Activated T-cell treated with anti-CD3 and anti-CD28 coated beads, Interleukin-2, amount 50 U/mL, for 48 hours (primary cell): ENCODE measurements around the gene ELP4.
A peak's percentile ranks its signal among the peaks of the same experiment; 100 is the strongest.

ENCODE experiments used
- DNase-seq, 2 experiments: peaks; one replicate each; pipeline ENCODE4 v3.0.0-alpha.2; 2020

Gene ELP4

DNA sequence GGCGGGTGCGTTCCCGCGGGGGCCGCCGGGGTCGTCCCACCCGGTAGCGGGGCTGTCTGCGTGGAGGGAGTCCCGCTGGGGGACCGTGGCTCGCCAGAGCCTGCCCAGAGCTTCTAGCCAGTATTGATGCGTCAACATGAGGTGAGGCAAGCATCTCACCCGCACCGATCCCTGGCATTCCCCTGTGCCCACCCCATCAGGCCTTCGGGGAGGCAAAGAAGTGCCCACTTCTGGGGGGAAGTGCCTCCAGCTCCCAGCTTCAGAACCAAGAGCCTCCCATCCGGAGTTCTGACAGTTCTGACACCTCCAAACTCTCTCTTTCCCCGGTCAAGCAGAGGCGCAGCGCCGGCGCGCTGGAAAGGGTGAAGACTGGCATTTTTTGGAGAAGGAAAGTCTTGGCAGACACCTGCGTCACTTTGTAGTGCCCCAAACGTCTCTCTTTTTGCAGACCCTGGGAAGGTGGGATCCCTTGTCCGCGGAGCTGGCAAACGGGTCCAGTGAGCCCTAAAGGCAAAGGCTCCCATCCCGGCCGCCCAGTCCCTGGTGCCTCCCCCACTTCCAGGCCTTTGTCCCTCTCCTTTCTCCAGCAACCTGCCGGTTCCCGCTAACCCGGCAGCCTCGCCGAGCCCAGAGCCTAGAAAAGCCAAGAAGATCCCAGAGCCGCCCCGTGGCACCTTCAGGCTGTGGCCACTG, 304.8 kb downstream of the ELP4 start:
- DNase-seq, result peak; percentile 37 to 39

DNA sequence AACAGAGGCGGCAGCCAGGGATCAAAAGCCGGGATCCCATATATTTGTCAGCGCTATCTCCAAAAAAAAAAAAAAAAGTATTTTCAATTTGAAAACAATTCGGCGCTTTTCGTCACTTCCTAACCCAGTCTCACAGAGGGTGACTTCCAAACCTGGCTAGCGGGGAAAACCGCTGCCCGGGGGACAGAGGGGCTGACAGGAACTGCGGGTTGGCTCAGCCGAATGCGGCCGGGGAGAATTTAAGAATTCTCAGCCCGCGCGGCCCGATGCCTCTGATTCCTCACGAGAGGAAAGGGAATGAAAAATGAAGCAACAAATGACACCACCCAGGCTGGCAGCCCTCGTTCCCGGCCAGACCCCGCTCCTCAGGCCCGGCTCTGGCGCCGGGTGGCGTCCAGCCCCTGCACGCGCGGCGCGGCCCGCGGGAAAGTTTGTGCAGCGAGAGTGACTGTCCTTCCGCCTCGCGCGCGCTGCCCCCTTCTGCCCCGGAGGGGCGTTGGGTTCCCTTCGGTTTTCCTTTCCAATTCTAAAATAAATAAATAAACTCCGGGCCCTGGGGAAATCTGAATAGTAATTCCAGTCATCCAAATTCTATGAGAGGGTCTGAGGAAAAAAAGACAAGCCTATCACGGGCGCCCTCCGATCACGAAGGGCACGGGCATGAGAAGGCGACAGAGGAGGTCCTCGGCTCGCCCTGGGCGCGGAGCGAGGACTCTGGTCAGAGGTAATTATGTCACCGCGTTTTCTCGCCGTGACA, 306.3 kb downstream of the ELP4 start:
- DNase-seq, result peak; percentile 33 to 34

DNA sequence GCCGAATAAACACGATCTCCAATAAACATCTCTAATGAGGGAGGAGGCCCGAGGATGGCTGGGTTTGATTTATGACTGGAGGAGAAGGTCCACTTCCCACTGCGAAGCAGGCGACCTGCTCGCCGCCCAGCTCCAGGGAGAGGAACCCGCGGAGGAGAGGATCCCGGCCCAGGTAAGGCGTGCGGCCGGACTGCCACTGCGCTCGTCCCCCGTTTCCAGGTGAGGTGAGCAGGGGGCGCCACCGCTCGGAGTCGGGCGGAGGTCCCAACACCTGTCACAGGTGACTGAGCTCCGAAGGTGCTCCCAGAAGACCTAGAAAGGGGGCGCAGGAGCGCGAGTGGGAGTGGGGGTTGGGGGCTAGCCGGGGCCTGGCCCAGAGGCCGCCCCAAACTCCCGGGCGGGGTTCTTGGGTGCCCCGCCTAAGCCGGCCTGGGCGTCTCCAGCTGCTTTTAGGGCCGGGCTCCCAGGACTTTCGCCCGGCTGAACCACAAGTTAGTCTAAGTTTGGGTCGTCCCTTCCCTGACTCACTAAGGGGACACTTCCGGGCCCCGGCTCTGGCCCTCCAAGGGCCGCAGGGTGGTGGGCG, 307.0 kb downstream of the ELP4 start:
- DNase-seq, result peak in 1 of 2 experiments; percentile 30

DNA sequence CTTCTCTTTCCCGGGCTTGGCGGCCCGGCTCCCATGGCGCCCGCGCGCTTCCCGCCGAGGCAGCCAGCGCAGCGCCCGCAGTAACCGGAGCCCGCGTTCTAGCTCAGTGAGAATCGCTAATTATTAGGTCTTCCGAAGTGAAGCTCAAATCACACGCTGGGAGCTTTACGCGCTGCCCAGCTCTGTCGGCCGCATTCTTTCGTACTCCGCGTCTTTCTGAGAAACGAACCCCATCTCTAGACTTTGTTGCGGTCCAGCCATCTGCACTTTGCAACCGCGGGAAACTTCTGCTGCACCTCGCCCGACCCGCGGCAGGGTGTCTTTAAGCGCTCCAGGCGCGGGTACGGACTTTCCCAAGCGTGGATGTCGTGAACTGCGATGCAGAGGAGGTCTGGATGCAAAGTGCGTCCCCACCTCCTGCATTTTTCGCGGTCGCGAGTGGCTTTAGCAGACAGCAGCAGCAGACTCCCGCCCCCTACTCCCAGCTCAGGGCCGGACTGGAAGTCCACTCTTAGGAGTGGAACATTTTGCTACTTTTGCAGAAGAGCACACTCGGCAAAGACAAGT, 307.6 kb downstream of the ELP4 start:
- DNase-seq, result peak; percentile 29 to 48

DNA sequence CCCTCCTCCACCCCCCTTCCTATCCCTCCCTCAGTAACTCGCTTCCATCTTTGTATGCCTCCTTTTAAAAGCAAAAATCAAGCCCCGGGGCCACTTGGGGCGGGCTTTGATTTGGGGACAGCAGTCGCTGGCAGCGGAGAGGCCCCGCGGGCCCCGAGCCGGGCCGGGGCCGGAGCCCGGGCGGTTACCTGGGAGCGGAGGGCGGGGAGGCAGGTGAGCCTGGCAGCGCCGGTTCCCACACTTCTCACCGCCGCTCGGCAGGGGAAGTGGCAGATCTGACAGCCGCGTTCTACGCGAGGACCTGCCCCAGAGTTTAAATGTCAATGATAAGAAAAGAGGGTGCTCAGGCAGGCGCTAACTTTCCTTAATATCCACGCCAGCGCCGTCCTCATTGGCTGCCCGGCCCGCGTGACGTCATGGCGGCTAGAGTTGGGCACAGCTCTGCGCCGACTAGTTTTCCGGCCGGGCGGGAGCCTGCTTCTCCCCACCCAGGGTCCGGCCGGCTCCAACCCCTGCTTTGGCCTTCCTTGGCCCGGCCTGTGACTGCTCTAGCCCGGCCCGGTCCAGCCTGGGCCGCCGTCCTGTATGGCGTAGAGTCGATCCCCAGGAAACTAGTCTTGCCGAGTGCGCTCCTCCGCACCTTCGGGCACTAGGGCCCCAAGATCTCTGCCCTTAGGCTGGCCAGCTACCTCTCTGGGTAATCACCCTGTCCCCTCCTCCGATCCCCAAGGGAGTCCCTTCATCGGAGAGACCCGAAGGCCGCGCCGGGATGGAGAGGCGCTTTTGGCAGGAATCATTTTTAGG, 308.3 kb downstream of the ELP4 start:
- peak in 1 of 2 experiments; percentile 39 for DNase-seq

DNA sequence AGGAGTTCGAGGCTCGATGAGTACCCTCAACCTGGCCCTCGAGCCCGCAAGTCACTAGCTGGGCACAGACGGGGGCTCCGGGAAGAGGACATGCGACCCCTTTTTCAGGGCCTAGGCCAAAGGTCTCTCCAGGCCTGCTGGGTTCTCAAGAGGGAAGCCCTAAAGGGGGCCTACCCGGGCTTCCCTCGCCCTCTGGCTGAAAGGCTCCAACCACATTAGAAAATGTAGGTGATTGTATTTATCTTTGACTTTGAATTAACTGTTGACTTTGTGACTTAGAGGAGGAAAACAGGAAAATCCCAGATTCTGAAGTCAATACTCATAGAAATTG, 308.8 kb downstream of the ELP4 start:
- DNase-seq, result peak in 1 of 2 experiments; percentile 23

DNA sequence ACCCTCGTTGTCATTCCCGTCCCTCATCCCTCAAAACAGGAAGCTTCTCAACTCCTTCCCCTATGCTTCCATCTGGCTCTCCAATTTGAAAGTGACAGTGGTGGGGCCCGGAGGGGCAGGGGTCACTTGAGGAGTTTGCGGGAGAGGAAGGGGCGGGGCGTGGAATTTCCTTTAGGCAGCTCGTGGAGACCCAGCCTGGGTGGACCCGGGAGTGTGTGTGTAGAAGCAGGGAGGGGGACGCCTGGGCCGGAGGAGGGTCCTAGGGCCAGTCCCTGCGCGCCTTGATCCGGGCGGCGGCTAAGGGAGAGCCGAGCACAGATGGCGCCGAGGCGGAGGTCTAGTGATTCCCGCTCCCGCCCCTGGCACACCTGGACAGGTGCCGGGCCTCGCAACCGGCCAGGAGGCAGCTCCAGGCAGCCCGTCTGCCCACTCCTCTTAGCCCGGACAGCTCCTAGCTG, 309.3 kb downstream of the ELP4 start:
- no peak for DNase-seq

DNA sequence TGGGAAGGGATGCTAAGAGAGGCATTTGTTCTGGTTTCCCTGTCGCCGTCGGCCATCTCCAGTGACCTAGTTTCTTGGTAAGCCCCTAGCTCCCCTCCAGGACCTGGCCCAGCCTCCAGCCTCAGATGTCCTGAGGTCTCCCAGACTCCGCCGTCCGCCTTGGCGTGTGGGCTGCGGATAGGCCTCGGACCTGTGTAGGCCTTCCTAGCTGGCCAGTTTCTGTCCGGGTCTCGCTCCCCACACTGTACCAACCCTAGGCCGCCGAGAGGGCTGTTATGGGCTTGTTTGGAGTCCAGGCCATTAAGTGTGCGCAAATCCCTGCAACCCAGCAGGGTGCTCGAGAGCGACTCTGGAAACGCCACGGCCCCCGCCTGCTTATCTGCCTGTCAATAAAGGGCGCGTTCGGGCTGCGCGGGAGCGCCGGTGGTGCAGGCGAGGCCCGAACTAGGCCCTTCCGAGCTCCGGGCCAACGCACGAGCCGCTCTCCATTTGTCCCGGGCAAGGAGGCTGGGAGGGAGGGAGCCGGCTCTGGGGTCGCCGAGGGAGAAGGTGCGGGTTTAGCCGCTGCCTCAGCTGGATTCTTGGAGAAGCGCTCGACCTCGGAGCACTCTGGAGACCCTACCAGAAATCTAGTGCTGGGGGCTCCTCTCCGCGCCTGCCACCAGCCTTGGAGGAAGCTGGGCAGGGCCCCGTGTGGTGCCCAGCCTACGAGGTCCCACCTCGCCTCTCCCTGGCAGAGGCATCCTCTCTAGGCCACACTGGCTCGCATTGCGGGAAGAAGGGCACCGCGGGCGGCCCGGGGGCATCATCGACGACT, 310.3 kb downstream of the ELP4 start:
- peak in 1 of 2 experiments; percentile 27 for DNase-seq

DNA sequence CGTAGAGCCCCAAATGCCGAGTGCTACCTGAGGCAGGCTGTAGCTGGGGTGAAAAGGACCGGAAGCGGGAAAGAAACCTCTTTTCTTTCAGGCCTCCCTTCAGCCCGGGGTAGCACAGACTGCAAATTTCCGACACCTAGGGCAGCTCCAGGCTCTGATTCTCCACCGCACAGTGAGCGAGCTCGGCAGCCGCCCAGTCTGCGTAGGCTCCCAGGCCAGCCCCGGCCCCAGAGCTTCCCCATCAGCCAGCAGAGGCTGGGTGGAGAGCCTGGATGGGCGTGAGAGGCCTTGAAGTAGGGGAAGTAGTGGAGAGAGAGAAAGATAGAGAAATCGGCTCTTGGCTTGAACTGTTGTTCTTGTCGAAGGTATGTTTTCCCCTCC, 310.9 kb downstream of the ELP4 start:
- DNase-seq, result peak in 1 of 2 experiments; percentile 25

DNA sequence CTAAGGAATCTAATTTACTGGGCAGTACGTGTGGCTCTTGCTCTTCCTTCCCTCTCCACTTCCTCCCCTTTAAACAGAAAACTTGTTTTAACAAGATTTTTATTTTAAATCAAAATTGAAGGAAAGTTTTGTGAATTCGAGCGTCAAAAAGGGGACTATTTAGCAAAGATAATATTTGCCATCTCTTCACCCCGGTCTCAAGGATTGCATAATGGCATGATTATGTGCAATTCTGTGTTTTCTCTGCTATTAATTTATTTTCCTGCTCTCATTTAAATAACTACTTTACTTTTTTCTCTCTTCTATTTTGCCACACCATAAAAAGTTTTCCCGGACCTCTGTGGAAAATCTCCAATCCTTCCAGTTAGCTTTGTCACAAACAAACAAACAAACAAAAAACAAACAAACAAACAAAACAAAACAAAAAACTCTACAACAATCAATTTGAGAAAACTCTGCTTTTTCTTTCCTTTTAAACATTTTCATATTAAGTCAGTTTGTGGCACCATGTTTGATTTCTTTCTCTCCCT, 311.7 kb downstream of the ELP4 start:
- DNase-seq, result no peak

DNA sequence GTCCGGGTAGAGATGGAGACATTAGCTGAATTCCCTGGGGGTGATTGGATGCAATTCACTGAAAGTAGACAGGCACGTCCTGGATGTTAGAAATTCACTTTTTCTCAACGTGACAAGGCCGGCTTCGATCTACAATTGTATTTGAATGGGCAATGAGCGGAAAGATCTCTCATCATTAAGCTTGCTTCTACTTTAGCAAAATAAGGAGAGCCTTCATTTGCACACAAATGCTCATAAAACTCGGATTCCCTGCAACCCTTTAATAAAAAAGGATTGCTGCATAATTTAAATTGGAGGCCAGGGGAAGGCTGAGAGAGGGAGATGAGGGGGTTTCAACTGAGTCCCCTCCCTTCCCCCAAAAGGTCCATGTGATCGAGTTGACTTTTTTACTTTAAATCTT, 312.2 kb downstream of the ELP4 start:
- DNase-seq, result no peak

DNA sequence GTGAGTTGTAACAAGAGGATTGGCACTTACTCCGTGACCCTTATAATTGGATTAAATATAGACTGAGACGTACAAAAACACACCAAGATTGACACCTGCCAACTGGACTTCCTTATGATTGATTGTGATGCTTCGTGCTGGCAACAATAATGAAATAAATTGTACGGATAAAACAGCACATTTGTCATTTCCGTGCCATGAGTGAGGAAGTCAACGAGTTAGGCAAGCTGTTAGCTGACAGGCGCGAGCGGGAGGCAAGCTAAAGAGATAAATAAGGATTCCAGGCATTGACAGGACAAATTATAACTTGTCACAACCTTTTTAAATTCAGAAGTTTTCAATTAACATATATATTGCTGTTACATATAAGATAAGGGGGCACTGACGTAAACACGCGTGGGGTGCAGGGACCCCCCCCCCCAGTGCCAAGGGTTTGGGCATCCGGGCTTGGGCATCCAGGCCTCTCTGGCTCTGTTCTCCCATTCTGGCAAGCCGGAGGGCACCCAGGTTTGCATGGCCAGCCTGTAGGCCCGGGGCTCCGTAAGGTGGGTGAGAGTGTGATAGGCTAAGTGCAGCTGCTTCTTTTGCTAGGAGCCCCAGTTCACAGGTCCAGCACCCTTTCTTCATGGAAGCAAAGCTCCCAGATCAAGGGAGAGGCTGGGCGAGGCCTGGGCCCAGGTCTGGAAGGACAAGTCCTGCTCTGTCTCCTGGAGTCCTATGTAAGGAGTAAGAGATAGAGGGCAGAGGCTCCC, 312.8 kb downstream of the ELP4 start:
- peak in 1 of 2 experiments; percentile 14 for DNase-seq

DNA sequence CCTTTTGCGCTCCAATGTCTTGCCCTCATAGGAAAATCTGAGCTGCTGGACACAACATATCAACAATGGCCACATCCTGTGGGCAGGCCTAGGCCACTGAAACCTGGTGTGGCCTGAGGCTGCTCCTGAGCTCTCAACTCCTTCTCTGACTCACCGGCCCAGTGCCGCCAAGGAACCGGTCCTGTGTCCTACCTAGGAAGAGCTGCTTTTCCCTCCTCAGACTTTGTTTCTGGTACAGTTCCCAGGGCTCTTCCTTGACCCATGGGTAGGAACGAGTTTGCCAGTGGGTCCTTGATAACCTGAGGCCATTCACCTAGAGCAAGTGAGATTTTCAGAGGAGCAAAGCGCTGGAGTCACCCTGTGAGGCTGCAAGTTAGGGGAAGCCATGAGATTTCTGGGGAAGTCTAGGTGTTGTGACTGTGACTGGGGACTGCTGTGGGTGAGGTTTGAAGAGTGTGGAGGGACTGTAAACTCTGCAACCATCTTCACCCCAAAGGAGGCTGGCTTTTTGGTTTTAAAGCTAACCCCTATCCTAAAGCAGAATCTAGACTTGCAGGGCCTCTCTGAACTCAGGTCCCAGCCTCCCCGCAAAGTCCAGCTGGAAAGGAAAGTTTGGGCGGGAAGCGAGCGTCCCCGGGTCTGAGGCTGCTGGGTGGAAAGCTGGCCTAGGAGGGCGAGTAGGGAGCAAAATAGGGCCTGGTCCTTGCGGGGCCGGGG, 313.5 kb downstream of the ELP4 start:
- DNase-seq, result peak; percentile 17 to 18

DNA sequence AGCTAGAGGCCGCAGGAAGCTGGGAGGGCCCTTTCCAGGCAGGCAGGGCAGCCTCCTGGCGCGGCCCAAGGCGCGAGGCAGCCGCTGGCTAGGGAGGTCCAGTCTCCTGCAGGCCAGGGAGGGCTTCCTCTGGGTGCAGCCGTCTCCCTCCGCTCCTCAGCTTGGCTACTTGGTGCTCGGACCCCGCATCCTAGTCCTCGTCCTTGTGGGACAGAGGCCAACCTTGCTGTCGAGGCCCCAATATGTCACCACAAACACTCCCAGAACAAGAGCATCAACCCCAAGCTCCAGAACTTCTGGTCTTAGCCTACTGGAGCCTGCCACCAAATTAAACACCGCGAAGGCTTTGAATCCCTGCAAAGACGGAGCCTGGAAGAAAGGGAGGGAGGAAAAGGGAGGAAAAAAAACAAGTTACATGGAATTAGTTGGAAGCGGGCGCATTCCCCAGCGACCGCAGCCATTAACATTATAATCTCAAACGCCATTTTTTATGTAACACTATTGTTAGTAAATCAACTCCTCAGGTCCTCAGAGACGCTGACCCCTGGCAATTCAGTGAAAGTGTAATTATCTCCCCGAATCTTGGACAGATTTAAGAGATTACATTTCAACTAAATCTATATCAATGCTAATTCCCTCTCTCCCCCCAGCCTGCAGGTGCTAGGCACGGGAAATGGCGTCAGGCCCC, 314.2 kb downstream of the ELP4 start:
- DNase-seq, result peak in 1 of 2 experiments; percentile 14

DNA sequence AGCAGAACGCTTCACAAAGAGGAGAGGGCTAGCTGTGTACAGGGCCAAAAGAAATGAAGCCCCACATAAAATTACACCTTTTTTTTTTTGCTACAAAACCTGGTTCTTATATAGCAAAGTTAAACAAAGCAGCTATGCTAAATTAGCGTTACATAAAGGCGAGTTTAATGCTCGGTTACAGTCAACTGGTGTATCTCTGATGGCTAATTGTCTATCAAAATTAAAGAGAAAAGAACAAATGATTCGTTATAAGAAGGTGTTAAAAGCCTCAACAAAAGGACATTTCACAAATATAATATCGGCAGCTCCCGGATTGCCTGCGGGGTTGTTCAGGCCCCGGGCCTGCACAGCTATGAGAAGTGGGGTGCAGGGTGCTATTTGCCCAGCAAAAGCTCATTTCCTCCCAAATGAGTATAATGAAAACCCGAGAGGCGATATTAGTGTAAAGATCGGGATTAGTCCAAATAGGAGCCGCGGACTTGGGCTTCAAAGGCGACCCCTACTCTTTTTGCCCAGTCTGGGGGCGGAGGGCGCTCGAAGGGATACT, 314.8 kb downstream of the ELP4 start:
- DNase-seq, result peak in 1 of 2 experiments; percentile 15

DNA sequence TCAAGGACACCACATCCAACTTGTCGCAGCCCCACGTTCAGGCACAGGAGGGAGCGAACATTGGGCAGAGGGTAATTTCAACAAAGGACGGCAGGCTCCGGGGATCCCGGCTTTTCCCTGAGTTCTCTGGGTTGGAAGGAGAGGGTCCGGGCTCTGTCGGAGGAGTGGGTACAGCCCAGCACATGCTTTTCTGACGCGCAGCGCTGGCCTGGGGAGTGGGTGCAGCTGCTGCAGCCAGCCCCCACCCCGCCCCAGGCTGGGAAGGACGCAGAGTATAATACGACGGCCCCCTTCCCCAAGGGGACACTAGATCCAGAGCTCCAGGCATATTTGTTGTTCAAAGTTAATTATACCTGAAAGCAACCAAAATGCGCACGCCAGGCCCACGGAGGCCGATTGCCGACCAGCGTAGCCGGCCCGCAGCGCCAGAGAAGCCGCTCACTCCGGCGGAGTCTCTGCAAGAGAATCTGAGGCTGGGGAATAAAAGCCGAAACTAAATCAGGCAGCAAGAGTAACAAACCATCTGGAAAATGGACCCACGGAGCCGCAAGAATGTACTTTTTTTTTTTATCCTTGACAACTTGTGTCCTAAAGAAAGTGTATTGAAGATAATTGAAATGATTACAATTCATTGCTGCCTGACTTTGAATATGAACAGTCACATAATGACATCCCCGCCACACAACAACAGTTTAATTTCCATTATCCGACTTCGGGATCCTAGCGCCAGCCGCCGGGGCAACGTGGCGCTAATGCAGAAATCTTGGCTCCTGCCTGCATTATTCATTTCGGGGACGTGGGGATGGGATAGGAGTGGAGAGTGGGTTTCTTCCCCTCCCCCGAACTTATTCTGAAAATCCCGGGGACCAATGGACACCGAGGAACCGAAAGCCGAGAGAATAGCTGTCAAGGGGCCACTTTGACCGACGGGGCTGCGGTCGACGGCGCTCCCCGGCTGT, 315.6 kb downstream of the ELP4 start:
- DNase-seq, result peak; percentile 19 to 21

DNA sequence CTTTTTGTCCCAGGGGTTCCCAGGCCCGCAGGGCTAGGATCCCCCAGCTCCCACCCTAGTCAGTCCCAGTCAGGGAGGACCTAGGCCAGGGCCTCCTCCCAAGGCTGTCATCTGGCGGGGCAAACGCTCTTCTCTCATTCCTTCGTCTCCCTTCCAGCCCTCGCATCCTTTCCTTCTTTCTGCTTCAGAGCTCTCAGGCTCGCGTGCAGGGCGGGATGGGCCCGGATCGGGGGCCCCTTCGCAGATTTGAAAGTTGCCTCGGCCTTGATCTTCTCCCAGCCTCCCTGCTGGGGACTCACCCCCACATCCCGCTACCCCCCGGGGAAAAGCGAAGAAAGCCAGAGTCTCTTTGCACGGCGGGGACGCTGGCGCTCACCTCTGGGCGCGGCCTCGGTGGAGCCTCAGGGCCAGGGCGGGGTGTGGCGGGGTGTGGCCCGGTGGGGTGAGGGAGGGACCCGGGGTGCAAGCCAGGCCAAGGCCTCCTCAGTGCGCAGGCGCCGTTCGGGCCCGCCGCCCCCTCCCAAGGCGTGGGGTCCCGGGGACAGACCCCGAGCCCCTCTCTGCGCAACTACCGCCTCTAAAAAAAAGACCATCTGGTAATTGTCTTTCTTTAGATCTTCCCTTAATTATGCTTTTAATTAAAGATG, 316.4 kb downstream of the ELP4 start:
- DNase-seq, result peak; percentile 21 to 26
